GM19324 (cell line): ENCODE data around the gene RRAGD.
"Not testable (repeated sequence)": the region's sequence is repeated elsewhere in the genome, so short reads cannot be mapped to it uniquely, and the experiment has no call there.

Experiments used
- ATAC-seq: cut with Tn5 transposase; IDR thresholded peaks from one replicate; pipeline ENCODE4 v1.9.1; 2021; ENCODE audit warnings: mild to moderate bottlenecking, moderate library complexity; ENCODE audit not compliant: unreplicated experiment, low FRiP score

The RRAGD gene

GRCh38 chr6:89413006-89413400 lies 930 bp upstream of the RRAGD start:
- ATAC-seq: no peak

GRCh38 chr6:89411145-89412070 lies 665 bp downstream of the RRAGD start:
- peak; percentile 35 for ATAC-seq

DNA sequence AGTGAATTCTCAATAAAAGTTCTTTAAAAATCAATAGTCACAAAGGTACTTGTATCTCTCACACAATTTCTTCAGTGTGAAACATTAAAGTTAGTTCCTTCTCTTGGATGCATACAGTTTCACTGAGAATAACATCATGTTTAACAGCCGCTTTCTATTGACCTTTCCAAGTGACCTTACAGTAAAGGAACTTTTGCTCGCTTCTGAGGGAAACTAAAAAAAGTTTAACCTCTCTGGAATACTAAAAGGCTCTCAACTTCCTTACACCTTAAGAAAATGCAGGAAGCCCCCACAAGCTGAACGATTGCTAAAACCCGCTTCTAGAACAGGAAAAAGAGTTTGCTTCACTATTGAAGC lies 1.3 kb downstream of the RRAGD start:
- ATAC-seq: no peak

- ATAC-seq: no peak
Observed at GRCh38 chr6:89410231-89410761, 1.8 kb downstream of the RRAGD start.

- no peak for ATAC-seq
Observed at GRCh38 chr6:89409461-89410035, 2.5 kb downstream of the RRAGD start.

- no peak for ATAC-seq
Observed at GRCh38 chr6:89406141-89406540, 5.9 kb downstream of the RRAGD start.

GRCh38 chr6:89404512-89404911 lies 7.6 kb downstream of the RRAGD start:
- ATAC-seq: no peak

DNA sequence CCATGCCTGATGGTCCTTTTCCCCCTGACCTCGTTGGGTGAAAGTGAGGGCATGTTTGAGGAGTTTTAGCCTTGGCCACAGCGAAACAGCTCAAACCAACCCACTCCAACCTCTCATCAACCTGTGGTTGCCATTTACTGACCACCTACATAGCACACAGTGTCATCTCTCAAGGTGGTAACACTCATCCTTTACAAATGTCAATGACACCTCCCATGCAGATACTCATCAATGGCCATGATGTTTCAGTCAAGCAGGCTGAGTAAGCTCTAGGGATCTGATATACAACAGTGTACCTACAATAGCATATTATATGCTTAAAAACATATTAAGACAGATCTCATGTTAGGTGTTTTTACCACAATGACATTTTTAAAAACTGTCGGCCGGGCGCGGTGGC lies 9.3 kb downstream of the RRAGD start:
- ATAC-seq: no peak

GRCh38 chr6:89400912-89401399 lies 11.1 kb downstream of the RRAGD start:
- ATAC-seq: no peak

GRCh38 chr6:89400050-89400449 lies 12.0 kb downstream of the RRAGD start:
- ATAC-seq: no peak

GRCh38 chr6:89398762-89399525 lies 13.1 kb downstream of the RRAGD start:
- ATAC-seq: no peak

GRCh38 chr6:89397884-89398283 lies 14.2 kb downstream of the RRAGD start:
- ATAC-seq: not testable (repeated sequence)

DNA sequence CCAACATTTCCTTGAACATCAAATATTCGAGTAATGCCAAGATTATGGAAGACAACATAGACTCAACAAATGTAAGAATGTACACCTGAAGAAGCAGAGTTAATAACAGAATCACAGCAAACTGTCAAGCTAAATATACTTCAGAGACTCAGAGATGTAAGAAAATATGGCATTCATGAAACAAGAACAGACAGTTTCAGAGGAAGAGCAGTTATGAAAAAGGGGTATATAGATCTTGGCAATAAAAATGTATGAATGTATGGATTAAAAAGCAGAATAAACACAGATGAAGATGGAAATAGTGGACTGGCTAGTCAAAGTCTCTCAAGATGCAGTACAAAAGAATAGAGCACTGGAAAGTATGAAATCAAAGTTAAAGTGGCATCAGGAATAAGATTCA lies 18.4 kb downstream of the RRAGD start:
- ATAC-seq: no peak

DNA sequence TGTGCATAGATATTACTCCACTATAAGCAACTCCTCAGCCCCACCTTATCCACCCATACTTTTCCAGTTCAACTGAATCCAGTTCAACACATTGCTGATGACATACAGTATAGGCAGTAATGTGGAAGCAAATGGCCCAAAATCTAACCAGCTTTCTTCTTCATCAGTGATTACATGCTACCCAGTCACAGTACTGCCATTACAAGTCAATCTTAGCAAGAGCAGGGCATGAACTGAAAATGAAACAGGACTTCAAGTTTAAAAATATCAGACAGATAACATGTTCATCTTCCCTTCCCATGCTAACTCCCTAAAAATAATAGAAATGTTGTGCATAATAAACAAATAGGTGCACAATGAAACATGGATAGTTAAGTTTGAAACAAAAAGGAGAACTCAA lies 19.2 kb downstream of the RRAGD start:
- no peak for ATAC-seq

DNA sequence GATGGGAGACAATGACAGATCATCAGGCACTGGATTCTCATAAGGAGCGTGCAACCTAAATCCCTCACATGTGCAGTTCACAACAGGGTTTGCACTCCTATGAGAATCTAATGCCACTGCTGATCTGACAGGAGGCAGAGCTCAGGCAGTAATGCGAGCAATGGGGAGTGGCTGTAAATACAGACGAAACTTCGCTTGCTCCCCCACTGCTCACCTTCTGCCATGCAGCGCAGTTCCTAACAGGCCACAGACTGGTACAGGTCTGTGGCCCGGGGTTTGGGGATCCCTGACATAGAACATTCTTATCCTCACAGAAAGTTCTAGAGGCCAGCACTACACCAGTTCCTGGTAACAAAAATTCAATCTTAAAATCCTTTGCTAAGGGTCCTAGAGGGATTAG lies 23.2 kb downstream of the RRAGD start:
- ATAC-seq: no peak

GRCh38 chr6:89387516-89388201 lies 24.4 kb downstream of the RRAGD start:
- peak; percentile 89 for ATAC-seq

- ATAC-seq: peak; percentile 14
Observed at GRCh38 chr6:89386917-89387491, 25.1 kb downstream of the RRAGD start.

DNA sequence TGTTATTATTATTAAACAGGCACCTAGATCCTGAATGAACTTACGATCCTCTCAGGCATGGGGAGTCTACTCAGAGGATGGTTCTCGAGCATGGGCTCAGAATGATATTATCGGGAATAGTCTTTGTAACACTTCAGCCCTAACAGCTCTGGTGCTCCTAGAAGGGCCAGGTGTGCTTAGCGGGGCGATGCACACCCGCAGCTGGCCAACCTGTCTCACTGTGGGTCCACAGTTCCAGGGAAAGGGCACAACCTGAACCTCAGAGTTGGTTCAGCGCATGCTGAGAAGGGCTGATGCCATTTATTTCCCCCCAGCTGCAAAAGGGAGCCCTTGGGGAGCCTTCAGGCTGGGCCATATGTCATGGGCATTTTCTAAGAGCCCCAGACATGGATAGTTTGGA lies 26.2 kb downstream of the RRAGD start:
- no peak for ATAC-seq

GRCh38 chr6:89385156-89385667 lies 26.9 kb downstream of the RRAGD start:
- ATAC-seq: no peak

- ATAC-seq: no peak
Observed at GRCh38 chr6:89381031-89381430, 31.0 kb downstream of the RRAGD start.
